Measurements from ENCODE around the gene PRSS8.
"Not testable (repeated sequence)": the region's sequence is repeated elsewhere in the genome, so short reads cannot be mapped to it uniquely, and the experiment has no call there.

The PRSS8 gene

GRCh38 chr16:31144418-31144817 lies 8.9 kb upstream of the PRSS8 start:
- DNase-seq (ENCODE audit: low spot score), result not testable (repeated sequence)

GRCh38 chr16:31143694-31144148 lies 8.2 kb upstream of the PRSS8 start:
- DNase-seq (ENCODE audit: low spot score), result no peak

GRCh38 chr16:31143011-31143693 lies 7.6 kb upstream of the PRSS8 start:
- no peak for DNase-seq (ENCODE audit: low spot score)

DNA sequence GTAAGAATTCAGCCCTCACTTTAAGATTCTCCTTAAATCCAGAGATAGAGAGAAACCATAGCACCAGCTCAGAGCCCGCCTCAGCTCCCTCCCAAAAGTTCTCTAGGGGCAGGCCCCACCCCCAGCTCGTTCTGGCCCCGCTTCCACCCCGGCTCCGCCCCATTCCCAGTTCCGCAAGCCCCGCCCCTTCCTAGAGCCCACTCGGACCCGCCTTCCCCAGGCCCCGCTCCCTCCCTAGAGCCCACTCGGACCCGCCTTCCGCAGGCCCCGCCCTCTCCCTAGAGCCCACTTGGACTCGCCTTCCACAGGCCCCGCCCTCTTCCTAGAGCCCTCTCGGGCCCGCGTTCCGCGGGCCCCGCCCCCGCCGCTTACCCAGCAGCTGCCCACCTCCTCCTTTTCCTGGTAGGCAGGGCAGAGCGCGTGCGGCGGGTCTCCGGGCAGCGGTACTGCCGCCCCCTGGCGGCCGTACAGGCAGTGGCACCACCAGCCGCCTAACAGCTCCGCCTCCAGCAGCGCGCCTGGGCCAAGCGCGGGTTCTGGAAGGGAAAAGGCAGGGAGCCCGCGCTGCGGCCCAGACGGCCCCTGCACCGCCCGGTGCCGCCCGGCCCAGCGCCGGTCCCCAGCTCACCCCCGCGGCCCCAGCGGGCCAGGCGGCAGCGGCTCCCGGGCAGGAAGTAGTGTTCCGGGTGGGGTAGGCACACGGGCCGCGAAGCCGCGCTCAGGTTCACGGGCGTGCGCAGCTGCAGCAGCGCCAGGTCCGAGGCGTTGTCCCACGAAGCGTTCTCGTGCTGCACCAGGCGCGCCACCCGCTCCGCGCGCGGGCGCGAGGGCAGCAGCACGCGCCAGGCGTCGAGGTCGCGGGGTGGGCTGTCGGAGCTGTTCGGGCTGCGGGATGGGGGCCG lies 6.8 kb upstream of the PRSS8 start:
- peak; percentile 96 for DNase-seq (ENCODE audit: low spot score)

GRCh38 chr16:31141489-31142108 lies 6.1 kb upstream of the PRSS8 start:
- no peak for DNase-seq (ENCODE audit: low spot score)

- DNase-seq (ENCODE audit: low spot score), result not testable (repeated sequence)
Observed at GRCh38 chr16:31141071-31141469, 5.5 kb upstream of the PRSS8 start.

DNA sequence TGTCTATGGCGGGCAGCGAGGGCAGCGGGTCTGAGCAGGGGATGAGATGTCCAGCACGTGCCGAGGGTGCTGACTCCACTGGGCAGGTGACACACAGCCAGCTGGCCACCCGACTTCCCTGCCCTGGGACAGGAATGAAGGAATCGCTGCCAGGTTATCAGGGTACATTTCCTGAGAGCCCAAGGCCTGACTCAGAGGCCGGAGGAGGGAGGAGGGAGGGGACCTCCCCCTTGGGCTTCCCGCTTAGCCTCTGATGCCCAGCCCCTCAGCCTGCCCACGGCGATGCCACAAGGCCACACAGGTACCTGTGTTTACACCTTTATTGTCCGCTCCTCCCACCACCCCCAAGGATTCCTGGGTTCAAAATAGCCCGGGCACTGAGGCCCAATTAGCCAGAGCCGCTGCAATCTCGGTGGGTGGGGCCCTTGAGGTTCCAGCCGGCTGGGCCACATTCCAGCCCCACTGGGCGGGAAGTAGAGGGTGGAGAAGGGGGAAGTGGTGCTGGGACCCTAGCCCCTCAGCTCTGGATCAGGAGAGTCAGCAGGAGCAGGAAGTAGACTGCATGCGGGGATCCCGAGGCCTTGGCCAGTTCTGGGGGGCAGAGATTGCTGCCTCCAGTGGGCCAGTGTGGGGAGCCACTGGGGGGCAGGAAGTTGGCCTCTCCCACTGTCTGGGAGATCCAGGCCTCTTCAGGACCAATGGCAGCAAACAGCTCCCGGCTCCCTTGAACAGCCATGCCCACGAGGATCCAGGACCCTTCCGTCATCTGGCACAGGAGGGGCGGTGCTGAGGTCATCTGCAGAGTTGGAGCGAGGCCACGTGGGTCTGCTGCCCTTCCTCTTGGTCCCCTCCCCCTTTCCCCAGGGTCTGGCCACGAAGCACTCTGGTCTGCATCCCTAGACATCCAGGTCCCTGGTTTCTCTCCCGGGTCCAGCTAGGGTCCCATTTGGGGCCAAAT lies 3.4 kb upstream of the PRSS8 start:
- DNase-seq (ENCODE audit: low spot score), result peak; percentile 66

DNA sequence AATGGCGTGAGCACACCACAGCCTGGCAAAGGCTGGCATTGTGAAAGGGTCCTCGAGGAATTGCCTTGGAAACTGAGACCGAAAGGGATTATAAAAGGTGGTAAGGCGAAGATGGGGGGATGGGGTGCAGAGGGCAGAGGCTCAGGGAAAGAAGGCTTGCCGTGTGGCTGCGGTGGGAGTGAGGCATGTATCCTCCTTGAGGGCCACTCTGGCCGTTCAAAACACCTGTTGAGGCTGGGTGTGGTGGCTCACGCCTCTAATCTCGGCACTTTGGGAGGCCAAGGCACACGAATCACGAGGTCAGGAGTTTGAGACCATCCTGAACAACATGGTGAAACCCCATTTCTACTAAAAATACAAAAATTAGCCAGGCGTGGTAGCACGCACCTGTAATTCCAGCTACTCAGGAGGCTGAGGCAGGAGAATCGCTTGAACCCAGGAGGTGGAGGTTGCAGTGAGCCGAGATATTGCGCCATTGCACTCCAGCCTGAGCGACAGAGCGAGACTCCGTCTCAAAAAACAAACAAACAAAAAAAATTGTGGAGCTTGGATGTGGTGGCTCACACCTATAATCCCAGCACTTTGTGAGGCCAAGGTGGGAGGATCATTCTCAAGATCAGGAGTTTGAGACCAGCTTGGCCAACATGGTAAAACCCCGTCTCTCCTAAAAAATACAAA lies 1.4 kb upstream of the PRSS8 start:
- DNase-seq (ENCODE audit: low spot score), result not testable (repeated sequence)

DNA sequence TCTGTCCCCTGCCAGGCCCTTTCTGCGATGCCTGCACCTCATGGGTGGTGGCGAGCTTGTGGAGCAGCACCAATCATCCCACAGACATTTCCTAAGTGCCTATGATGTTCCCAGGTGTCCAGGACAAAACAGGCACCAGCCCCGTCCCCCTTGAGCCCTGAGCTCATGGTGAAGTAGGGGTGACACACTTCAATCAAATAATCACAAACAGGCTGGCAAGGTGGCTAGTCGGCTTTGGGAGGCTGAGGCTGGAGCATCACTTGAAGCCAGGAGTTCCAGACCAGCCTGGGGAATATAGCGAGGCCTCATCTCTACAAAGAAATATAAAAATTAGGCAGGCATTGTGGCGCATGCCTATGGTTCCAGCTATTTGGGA lies 748 bp upstream of the PRSS8 start:
- no peak for DNase-seq (ENCODE audit: low spot score)

DNA sequence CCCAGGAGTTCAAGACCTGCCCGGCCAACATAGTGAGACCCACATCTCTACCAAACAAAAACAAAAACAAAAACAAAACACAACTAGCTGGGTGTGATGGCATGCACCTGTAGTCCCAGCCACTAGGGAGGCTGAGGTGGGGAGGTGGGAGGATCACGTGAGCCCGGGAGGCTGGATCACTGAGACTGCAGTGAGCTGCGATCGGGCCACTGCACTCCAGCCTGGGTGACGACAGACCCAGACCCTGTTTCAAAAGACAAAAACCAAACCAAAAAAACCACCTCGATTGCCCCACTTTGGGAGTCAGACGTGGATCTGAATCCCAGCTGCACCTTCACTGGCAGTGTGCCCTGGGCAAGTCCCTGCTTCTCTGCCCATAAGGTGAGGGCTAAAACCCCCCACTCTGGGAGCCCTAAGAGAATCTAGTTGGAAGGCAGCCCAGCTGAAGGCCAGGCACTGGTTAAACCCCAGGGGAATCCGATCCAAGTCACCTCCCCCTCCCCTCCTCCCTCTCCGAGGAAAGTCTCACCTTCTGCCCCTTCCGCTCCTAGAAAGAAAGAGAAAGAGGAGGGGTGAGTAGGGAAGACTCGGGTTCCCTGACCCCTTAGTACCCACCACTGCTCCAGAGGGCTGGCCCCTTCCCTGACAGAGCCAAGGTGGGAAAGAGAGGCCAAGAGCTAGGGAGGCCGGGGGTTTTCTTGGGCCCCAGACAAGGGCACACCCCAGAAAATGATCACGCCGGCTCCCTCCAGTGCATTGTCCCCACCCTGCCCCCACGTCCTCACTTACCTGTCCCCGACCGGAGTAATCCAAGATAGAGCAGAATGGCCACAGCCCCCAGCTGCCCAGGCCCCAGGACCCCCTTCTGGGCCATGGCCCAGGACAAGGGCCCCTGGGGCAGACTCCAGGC lies 647 bp downstream of the PRSS8 start:
- no peak for DNase-seq (ENCODE audit: low spot score)

DNA sequence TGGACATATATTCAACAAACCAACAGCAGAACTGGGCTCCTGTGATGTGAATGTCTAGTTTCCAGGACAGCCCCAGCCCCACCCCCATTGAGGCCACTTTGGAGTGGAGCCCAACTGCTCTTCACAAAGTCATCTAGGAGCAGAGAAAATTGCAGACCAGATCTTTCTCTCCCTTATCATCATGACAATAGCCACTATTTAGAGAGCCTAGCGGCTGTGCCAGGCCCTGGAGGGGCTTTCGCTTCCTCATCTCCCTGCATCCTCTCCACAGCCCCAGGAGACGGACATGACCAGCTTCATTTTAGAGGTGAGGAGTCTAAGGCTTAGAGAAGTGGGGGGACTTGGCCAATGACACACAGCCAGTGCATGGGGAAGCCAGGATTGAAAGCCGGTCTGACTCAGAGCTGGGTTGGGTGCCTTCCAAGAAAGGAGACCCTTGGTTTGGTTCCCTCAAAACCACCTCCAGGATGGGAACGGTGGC lies 1.4 kb downstream of the PRSS8 start:
- no peak for DNase-seq (ENCODE audit: low spot score)

DNA sequence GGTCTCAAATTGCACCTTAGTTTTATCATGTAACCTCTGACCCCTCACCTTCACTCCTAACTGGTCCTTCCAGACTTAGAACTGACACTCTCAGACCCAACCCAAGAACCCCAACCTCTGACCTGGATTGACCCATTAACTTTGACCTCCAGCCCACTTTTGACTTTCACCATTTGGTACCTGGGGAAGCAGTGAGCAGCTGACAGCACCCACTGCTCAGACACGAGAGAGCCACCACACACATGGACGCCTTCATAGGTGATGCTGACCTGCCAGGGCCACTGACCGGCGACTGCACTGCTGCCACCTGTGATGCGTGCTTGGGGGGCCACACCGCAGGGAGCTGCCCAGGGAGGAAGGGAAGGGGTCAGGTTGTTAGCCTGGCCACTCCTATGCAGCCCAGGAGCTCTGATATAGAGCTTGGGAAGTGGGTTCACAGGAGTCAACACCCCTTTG lies 2.5 kb downstream of the PRSS8 start:
- DNase-seq (ENCODE audit: low spot score), result no peak

DNA sequence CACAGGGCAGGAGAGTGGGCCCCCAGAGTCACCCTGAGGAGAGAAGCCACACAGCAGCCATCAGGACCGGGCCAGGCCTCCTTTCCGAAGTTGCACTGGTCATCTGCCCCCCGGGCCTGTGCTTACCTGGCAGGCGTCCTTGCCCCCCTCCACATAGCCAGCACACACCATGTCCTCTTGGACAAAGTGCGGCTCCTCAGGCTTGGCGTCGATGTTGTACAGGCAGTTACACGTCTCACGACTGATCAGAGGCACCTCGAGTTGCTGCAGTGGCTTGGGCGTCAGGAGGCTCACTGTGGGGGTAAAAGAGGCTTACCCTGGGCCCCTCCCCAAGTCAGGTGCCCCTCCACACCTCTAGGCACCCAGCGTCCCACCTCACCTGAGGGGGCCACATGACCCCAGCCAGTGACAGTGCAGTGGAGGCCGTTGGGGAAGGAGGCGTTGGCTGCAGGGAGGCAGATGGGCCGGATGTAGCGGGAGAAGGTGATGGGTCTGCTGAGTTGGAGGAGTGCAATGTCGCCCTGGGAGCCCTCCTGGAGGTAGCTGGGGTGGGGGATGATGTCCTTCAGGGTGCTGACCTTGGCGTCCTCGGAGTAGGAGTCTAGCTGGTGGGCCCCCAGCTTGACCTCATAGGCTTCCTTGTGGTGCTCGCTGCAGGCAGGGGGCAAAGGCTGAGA lies 3.1 kb downstream of the PRSS8 start:
- DNase-seq (ENCODE audit: low spot score), result no peak

- no peak for DNase-seq (ENCODE audit: low spot score)
Observed at GRCh38 chr16:31131841-31132271, 3.7 kb downstream of the PRSS8 start.

DNA sequence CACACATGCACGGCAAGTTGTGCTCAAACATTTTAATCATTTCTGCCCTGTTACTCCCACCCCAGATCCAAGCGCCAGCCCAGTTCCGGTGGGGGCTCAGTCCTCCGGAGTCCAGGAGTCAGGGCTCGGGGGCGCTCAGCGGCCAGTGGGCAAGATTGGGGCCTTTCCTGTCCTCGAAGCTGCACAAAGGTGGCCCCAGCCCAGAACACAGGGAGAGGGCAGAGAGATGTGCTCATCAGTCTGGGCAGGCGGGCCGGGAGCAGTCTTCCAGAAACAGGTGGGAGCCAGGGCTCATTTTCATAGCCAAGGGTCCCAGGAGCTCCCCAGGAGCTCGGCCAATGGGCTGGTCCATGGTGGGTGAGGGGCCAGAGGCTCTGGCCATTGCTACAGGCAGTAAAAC lies 4.1 kb downstream of the PRSS8 start:
- no peak for DNase-seq (ENCODE audit: low spot score)

GRCh38 chr16:31130899-31131298 lies 4.6 kb downstream of the PRSS8 start:
- DNase-seq (ENCODE audit: low spot score), result no peak

- DNase-seq (ENCODE audit: low spot score), result no peak
Observed at GRCh38 chr16:31130336-31130891, 5.1 kb downstream of the PRSS8 start.

DNA sequence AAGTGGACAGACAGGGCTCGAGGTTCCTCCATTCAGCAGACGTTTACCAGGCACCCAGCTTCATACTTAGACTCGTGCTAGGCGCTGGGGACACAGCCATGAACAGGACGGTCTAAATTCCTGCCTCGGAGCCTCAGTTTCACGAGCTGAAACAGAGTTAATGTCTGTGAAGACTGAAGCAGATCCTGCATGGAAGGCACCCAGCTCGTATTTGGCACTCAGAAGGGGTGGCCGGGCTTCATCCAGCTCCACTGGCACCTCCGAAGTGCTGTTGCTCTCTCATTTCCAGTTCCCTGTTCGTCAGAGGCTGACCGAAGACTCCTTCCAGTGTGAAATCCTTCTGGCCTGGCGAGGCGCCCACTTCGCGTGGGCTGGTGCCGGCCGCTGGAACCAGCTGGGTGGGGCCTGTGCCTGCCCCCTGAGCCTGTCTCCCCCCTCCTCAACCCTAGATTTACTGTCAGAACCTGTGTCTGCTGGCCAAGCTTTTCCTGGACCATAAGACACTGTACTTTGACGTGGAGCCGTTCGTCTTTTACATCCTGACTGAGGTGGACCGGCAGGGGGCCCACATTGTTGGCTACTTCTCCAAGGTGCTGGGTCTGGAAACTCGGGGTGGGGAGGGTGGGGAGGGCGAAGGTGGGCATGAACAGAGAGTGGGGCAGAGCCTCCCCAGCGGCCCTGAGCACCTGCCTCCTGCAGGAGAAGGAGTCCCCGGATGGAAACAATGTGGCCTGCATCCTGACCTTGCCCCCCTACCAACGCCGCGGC lies 5.8 kb downstream of the PRSS8 start:
- no peak for DNase-seq (ENCODE audit: low spot score)

Data from SW480 (cell line).